GM21390 (cell line): ENCODE results near the gene HIVEP1.
A peak's percentile ranks its signal among the peaks of the same experiment; 100 is the strongest.
"Not testable (repeated sequence)": the region's sequence is repeated elsewhere in the genome, so short reads cannot be mapped to it uniquely, and the experiment has no call there.

Source experiments
- ATAC-seq: cut with Tn5 transposase; IDR thresholded peaks from one replicate; pipeline ENCODE4 v1.9.1; 2021; ENCODE audit not compliant: unreplicated experiment

Gene HIVEP1

GRCh38 chr6:12151433-12151820, 139.3 kb downstream of the HIVEP1 start:
- ATAC-seq, result no peak

- ATAC-seq, result no peak
Measured at GRCh38 chr6:12152023-12152970, 140.2 kb downstream of the HIVEP1 start.

DNA sequence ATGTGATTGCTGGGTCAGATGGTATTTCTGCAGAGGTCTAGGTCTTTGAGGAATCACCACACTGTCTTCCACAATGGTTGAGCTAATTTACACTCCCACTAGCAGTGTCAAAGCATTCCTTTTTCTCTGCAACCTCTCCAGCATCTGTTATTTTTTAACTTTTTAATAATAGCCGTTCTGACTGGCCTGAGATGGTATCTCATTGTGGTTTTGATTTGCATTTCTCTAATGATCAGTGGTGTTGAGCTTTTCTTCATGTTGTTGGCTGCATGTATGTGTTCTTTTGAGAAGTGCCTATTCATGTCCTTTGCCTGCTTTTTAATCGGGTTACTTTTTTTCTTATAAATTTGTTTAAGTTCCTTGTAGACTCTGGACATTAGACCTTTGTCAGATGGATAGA, 143.7 kb downstream of the HIVEP1 start:
- not testable (repeated sequence) for ATAC-seq

- no peak for ATAC-seq
Measured at GRCh38 chr6:12158686-12159415, 146.7 kb downstream of the HIVEP1 start.

DNA sequence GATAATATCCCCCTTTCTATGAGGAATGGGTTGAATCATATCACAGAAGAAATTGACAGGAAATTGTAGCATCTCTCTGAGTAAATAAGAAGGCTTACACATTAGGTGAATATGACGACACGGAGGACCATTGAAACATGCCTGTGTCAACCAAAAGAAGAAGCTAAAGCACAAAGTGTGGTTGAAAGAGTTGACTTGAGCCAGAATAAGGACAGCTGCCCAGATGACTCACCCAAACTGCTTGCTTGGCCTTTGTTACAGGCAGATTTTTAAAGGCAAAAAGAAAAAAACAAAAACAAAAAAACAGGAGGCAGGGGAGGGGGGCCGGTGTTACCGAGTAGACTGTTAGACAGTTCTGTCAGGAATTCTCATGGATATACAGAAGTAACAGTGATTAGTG, 148.2 kb downstream of the HIVEP1 start:
- no peak for ATAC-seq

GRCh38 chr6:12162213-12162612, 150.1 kb downstream of the HIVEP1 start:
- no peak for ATAC-seq

DNA sequence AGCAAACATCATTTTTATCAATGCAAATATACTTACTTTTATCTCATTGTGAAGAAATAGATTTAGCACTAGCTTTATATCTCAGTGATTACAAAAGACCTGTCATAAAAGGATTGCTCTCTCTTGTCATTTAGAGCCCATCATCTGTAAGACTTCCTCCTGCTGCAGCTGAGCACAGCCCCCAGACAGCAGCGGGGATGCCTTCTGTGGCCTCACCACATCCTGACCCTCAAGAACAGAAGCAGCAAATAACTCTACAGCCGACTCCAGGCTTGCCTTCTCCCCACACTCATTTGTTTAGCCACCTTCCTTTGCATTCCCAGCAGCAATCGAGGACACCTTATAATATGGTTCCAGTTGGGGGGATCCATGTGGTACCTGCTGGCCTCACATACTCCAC, 151.0 kb downstream of the HIVEP1 start:
- ATAC-seq, result peak; percentile 54

GRCh38 chr6:12163744-12164507, 151.8 kb downstream of the HIVEP1 start:
- ATAC-seq, result no peak

DNA sequence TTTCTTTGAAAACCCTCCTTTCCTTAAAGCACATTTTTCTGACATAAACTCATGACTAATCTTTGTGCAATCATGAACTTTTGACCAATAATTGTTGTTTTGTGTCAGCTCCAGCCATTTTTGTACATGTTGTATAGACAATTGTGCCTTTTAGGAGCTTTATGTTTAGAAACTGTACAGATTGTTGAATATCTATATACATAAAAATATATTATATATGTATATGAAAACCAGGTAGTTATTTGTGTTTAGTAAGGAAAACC, 152.3 kb downstream of the HIVEP1 start:
- no peak for ATAC-seq

GRCh38 chr6:12165297-12165696, 153.2 kb downstream of the HIVEP1 start:
- ATAC-seq, result no peak

DNA sequence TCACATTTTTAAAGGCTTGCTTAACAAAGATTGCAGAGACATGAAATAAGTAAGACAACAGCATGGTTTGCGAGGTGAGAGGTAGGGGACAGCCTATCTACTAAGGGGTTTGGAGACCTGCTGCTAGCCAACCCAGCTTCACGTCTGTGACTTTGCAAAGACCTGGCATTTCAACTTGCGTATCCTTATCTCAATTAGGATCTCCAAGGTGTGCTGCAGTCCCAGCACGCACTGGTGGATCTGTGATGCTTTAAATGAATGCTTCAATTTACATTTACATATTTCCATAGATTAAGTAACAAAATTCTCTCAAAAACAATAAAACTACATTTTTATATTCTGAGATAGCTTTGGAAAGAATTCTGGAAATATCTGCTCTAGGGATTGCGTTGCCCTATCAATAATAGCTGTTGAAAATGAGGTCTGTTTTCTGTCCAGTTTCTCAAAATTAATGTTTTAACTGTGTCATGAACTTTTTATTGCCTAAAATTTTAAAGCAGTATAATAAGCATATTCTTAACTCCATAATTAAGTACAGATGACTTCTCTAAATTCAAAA, 153.7 kb downstream of the HIVEP1 start:
- ATAC-seq, result no peak

- no peak for ATAC-seq
Measured at GRCh38 chr6:12169377-12169776, 157.3 kb downstream of the HIVEP1 start.

GRCh38 chr6:12170351-12171092, 158.4 kb downstream of the HIVEP1 start:
- no peak for ATAC-seq

GRCh38 chr6:12171717-12172116, 159.6 kb downstream of the HIVEP1 start:
- no peak for ATAC-seq

- ATAC-seq, result no peak
Measured at GRCh38 chr6:12172572-12172971, 160.5 kb downstream of the HIVEP1 start.

GRCh38 chr6:12173181-12173580, 161.1 kb downstream of the HIVEP1 start:
- ATAC-seq, result no peak

DNA sequence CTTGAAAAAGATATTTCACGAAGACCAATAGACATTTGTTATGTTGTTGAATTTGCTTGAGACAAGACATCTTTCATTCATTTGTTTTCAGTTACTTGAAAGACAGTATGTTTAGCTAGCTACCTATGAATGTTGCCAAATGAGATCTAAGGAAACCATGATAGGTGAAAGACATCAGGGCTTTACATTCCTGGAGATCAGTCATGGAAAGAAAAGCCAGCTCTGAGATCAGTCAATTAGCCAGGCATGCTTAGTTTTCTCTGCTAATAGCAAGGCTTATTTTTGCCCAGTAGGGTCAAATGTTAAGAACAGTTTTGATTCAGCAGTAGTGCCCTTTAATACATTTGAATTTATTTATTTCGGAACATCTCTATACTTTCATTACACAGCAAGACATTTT, 161.5 kb downstream of the HIVEP1 start:
- ATAC-seq, result no peak

DNA sequence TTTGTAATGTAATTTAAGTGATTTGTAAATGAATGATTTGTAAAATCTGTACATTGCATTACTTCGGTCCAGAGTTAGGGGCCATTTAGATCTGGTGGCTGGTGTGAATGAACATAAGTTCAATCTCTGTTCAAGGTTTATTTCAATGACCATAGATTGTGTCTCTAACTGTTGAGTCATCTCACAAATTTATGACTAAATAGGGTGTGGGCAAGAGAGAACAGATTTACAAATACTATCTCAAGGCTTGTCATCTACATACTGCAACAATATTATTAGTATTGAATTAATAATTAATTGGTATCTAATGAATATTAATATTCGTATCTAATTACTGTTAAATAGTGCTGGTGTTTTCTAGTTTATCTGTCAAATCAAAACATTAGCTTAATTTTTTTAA, 162.8 kb downstream of the HIVEP1 start:
- no peak for ATAC-seq

DNA sequence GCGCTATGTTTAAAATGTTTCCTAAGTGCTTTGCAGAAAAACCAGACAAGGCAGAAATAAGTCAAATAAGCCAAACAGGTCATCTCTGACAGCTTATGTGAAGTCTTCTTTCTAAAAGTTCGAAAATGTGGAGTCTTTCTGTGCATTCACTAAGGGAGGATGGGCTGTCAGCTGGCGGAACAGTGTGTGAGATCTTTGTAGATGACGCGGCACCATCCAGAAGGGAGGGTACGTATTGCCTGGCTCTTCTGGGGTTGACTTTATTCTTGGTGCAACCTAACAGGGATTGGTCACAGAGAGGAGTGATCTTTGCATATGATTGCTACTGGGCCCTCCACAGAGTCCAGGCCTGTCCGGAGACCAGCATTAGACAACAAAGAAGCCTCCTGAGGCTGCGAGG, 163.5 kb downstream of the HIVEP1 start:
- ATAC-seq, result no peak

- ATAC-seq, result not testable (repeated sequence)
Measured at GRCh38 chr6:12176782-12177181, 164.7 kb downstream of the HIVEP1 start.

GRCh38 chr6:12178521-12178920, 166.4 kb downstream of the HIVEP1 start:
- ATAC-seq, result no peak
